HG03439 (cell line): ENCODE results near the gene PARP9.

ENCODE experiments used
- ATAC-seq: cut with Tn5 transposase; IDR thresholded peaks from one replicate; pipeline ENCODE4 v1.9.1; 2021; ENCODE audit warnings: mild to moderate bottlenecking, moderate library complexity; ENCODE audit not compliant: unreplicated experiment

Gene PARP9

GRCh38 chr3:122493296-122493695 lies 70.8 kb downstream of the PARP9 start:
- ATAC-seq: no peak

GRCh38 chr3:122488262-122488973 lies 75.7 kb downstream of the PARP9 start:
- ATAC-seq: no peak

GRCh38 chr3:122484985-122485384 lies 79.1 kb downstream of the PARP9 start:
- no peak for ATAC-seq

GRCh38 chr3:122481390-122481789 lies 82.7 kb downstream of the PARP9 start:
- no peak for ATAC-seq
